Caki2 (cell line): ENCODE data around the gene ZNRF3. TPM values are rescaled to one million over a fixed set of nuclear protein-coding genes. Genes with fewer than 3 reads are reported as not detected.

Experiments used
- DNase-seq: peaks from one replicate; pipeline ENCODE4 v3.0.0-alpha.2; 2015; ENCODE audit warnings: low read depth
- in situ Hi-C: cut with HindIII; loops from 2 replicates; pipeline ENCODE4 v1.10.0; 2016; ENCODE audit warnings: low sequenced_read_pairs, low pct_unique_long_range_greater_than_20kb, mixed read lengths
- total RNA-seq: library from RNA; depleted of rRNA; stranded (reverse); fragments of >200 nt; shearing (Covaris generic); gene quantifications from 2 replicates; pipeline ENCODE4 v1.2.3, GENCODE V29; 2014; ENCODE audit warnings: low replicate concordance

ZNRF3 gene
- total RNA-seq, 1 experiment from 2014 or later: 11.1 TPM

DNA sequence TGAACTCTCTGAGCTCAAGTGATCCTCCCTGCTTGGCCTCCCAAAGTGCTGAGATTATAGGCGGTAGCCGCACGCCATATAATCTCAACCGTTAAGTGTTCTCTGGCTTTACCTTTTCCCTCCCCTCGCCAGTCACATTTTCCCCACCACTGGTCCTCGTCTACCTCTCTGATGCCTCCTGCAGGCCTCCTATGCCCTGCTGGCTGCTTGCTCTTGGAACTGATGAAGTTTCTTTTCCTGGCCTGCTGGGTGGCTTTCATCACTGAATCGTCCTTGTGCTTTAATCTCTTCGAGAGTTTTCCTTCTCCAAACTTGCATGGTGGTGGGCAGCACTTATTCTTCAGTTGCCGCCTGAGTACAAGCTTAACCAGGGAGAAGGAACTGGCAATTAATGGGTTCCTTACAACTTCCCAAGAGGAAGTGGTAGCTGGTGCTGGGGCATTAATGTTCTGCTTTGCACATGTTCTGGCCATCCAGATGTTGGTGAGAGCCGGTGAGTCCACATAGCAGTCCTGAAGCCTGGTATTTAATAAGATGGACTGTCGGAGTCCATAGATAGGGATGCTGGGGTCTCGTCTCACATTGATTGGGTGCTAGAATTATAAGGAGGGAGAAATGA lies 177.0 kb downstream of the ZNRF3 start:
- in situ Hi-C loops: no loop called here
- no peak for DNase-seq

GRCh38 chr22:29060931-29061330 lies 177.6 kb downstream of the ZNRF3 start:
- in situ Hi-C loops: no loop called here

GRCh38 chr22:29061773-29062172 lies 178.4 kb downstream of the ZNRF3 start, which contains the start of gene C22orf31:
Gene C22orf31 (minus strand): TSS chr22:29061831. CDS start chr22:29061792, 39 bp downstream.
- in situ Hi-C loops: no loop called here

More at GRCh38 chr22:29060931-29061330, 177.6 kb downstream of the ZNRF3 start:
- no peak for DNase-seq

GRCh38 chr22:29062286-29062821 lies 179.0 kb downstream of the ZNRF3 start:
- no peak for DNase-seq
- in situ Hi-C loops: no loop called here

More at GRCh38 chr22:29061773-29062172, 178.4 kb downstream of the ZNRF3 start, which contains the start of gene C22orf31:
- no peak for DNase-seq

GRCh38 chr22:29065468-29066190 lies 182.3 kb downstream of the ZNRF3 start:
- in situ Hi-C loops: no loop called here
- no peak for DNase-seq

DNA sequence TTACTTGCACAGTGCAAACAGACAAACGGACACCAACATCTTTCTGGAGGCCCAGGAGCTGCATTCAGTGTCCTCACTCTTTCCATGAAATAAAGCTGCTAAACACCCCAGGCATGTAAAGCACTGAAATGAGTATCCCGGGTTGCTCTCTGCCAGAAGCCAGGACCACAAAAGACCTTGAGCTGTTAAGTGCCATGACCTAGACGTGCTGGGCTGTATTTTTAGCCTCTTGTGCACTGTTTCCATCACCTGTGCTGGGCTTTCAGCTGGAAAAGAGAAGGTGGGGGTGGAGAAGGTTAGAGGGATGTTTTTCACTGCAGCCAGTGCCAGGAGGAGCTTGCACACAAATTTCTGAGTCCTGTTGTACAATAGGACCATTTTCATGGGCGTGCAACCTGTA lies 186.1 kb downstream of the ZNRF3 start:
- DNase-seq: no peak

GRCh38 chr22:29070490-29070889 lies 187.1 kb downstream of the ZNRF3 start:
- in situ Hi-C loops: no loop called here

More for the DNA sequence above, 186.1 kb downstream of the ZNRF3 start:
- in situ Hi-C loops: no loop called here

GRCh38 chr22:29071261-29072045 lies 188.1 kb downstream of the ZNRF3 start:
- in situ Hi-C loops: no loop called here
- DNase-seq: no peak

More at GRCh38 chr22:29070490-29070889, 187.1 kb downstream of the ZNRF3 start:
- DNase-seq: no peak

DNA sequence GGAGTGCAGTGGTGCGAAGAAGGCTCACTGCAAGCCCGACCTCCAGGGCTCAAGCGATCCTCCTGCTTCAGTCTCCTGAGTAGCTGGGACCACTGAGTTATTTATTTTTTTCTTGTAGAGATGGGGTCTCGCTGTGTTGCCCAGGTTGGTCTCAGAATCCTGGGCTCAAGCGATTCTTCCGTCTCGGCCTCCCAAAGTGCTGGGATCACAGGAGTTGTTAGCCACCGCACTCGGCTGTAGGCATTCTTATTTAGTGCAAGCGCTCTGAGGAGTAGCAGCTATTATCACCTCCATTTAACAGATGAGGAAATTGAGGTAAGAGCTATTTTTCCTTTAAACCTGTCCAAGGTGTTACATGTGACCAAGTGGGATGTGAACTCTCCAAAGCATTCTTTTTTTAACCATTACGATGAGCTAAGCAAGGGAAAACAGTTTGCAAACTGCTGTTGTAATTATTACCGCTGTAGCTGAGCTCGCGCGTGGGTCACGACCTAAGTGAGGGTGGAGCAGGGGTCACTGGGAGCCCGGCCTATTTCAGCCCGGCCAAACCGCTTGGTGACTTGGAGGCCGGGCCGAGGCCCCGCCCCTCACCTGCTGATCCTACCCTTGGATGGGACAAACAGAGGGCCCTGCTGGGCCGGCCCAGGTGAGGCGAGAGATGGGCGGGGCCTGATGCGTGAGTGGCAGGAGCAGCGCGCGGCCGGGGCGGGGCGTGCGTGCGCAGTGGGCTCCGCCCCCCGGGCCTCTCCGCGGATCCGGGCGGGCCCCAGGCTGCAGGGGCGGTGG lies 189.0 kb downstream of the ZNRF3 start:
- in situ Hi-C loops: no loop called here
- peak; percentile 83 for DNase-seq

GRCh38 chr22:29072979-29073617 lies 189.7 kb downstream of the ZNRF3 start, which contains the start of gene KREMEN1:
Gene KREMEN1 (plus strand): TSS chr22:29073035. CDS start chr22:29073131, 96 bp downstream.
- in situ Hi-C loops: no loop called here
- DNase-seq: no peak

DNA sequence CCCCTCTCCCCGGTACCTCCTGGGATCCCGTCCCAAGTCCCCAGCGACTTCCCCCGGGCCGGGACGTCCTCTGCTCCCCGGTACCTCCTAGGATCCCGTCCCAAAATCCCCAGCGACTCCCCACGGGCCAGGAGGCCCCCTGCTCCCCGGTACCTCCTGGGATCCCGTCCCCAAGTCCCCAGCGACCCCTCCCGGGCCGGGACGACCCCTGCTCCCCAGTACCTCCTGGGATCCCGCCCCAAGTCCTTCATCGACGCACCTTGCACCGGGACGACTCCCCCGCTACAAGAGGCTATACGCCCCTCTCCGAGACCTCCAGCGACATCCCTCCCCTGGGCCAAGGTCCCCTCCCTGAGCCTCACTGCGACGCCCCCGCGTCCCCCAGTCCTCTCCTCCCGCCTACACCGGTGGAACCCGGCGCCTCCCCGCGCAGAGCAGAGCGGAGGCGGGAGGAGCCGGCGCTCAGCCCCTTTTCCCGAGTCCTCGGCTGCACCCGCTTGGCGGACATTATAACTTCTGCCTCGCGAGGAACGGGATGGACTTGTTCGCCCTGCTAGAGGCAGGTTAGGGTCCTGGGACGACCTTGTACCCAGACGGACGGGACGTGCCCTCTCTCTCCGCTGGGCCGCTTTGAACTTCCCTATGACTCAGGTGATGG lies 190.4 kb downstream of the ZNRF3 start:
- in situ Hi-C loops: no loop called here
- DNase-seq: no peak

- in situ Hi-C loops: no loop called here
- DNase-seq: no peak
Measured at GRCh38 chr22:29074276-29074772, 191.0 kb downstream of the ZNRF3 start.

DNA sequence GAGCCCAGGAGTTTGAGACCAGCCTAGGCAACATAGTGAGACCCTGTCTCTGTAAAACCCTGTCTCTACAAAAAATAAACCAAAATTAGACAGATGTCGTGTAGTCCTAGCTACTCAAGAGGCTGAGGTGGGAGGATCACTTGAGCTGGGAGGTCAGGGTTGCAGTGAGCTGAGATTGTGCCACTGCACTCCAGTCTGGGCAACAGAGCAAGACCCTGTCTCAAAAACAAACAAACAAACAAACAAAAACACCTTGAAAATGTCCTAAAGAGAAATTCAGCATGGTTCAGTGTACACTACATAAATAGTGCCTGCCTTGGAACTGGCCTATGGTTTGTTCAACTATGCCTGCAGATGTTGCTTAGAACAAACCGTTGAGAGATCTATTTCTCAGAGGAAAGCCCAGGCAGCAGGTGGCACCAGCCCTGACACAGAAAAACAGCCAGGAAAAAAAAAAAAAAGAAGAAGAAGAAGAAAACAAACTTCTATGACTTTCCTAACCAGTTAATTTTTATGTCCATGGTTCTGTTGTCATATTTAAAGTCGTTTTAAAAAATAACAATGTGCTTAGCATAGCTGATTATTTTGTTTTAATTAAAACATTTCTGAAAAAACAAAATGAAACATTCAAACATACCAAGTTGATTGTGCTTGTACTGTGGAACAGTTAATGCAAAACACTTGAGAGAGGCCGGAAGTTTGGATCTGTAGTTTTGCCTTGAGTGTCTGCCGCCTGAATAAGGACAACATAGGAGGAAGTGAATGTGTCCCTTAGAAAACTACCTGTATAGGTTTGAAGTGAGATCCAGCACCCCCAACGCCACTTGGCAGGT lies 194.9 kb downstream of the ZNRF3 start:
- DNase-seq: no peak
- in situ Hi-C loops: no loop called here

DNA sequence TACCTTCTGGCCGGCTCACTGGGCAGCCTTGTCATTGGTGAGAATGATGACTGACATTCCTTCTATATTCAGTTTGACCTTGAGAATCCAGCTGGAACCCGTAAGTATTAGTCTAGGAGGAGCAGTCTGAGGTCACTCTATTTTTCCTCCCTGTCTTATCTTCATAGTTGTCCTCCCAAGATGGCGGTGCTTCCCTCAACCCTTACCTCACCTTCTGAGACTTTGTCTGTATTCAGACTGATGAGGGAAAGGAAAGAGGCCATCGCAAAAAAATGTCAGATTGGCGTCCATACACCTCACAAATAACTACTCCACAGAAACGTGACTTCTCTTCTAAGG lies 195.5 kb downstream of the ZNRF3 start:
- DNase-seq: no peak
- in situ Hi-C loops: no loop called here

- in situ Hi-C loops: no loop called here
- DNase-seq: no peak
Measured at GRCh38 chr22:29079218-29079901, 196.0 kb downstream of the ZNRF3 start.
